C4-2B (cell line): ENCODE results near the gene PSMB5.

Source experiments
- CTCF ChIP-seq: fragments of 450-650 bp; conservative IDR thresholded peaks from 2 replicates; pipeline ENCODE4 v1.5.1; 2017; ENCODE audit warnings: mild to moderate bottlenecking
- ZFX ChIP-seq: fragments of 450-650 bp; IDR thresholded peaks from 2 replicates; pipeline ENCODE4 v1.6.1; 2017

- TF ChIP-seq CTCF = no peak
- TF ChIP-seq ZFX = peak; percentile 87
Measured at GRCh38 chr14:23034498-23035302, at the start of gene PSMB5.
